Stomach (tissue), 9 donors: ENCODE measurements around the gene RPTOR. TPM values are rescaled to one million over a fixed set of nuclear protein-coding genes. Genes with fewer than 3 reads are reported as not detected.

Source experiments
- DNase-seq, 2 donors: peaks; one replicate each; pipeline versions ENCODE4 v3.0.0 to v3.0.0-alpha.2; 2013 to 2019
- H3K27ac ChIP-seq, 5 donors: fragments of 200-600 bp in 4 of 5; sonication (generic) in 4 of 5; one replicate each; pipeline ENCODE4 v1.5.1; 2013 to 2019; ENCODE audit warnings: mild to moderate bottlenecking in 1 of 5, moderate library complexity in 1 of 5
- H3K27me3 ChIP-seq, 3 donors: fragments of 200-600 bp; sonication (generic); one replicate each; pipeline ENCODE4 v1.5.1; 2017 to 2019; ENCODE audit warnings: mixed run types in 1 of 3
- H3K36me3 ChIP-seq, 4 donors: fragments of 200-600 bp; sonication (generic); 1 replicate in 3 of 4; 2 replicates in 1 of 4; pipeline ENCODE4 v1.5.1; 2016 to 2019
- H3K4me1 ChIP-seq, 4 donors: fragments of 200-600 bp; sonication (generic); one replicate each; pipeline ENCODE4 v1.5.1; 2016 to 2019
- H3K4me3 ChIP-seq, 4 donors: fragments of 200-600 bp; sonication (generic) in 3 of 4; one replicate each; pipeline ENCODE4 v1.5.1; 2016 to 2019; ENCODE audit warnings: mild to moderate bottlenecking in 1 of 4
- H3K9me3 ChIP-seq, 4 donors: fragments of 200-600 bp; sonication (generic); one replicate each; pipeline ENCODE4 v1.5.1; 2016 to 2019
- EP300 ChIP-seq: sonication (generic); formaldehyde crosslinking; IDR thresholded peaks from one replicate; pipeline ENCODE4 v1.6.1; 2017; ENCODE audit warnings: antibody characterized with exemption
- POLR2A ChIP-seq, 4 donors: fragments of 450-650 bp; IDR thresholded peaks; one replicate each; pipeline ENCODE4 v1.6.1; 2016; ENCODE audit warnings: antibody characterized with exemption in 4 of 4, control low read depth in 2 of 4, mild to moderate bottlenecking in 1 of 4, moderate library complexity in 1 of 4
- POLR2AphosphoS5 ChIP-seq, 3 donors: sonication (generic); formaldehyde crosslinking; IDR thresholded peaks; one replicate each; pipeline ENCODE4 v1.6.1; 2016; ENCODE audit warnings: antibody characterized with exemption in 3 of 3
- WGBS, 5 donors: extraction: QIAGEN DNeasy Blood & Tissue Kit in 3 of 5; methylation state at CpG; one replicate each; pipeline versions ENCODE4 v1.1.5 to v1.1.7; 2013 to 2018; 5-methylcytosine and 5-hydroxymethylcytosine counted together
- intact Hi-C: fragments of 100-400 bp; cut with DNase I; formaldehyde crosslinking; loops from one replicate; pipeline ENCODE4 v1.15.1; 2023; ENCODE audit warnings: low total_unique reads
- polyA plus RNA-seq, 3 donors: library from polyadenylated mRNA; stranded (reverse); fragments of 200-250 nt; gene quantifications; one replicate each; pipeline ENCODE4 v1.2.3, GENCODE V29; 2013
- total RNA-seq, 5 donors: library from RNA; depleted of rRNA; stranded (reverse); fragments of >200 nt; gene quantifications; one replicate each; pipeline versions ENCODE4 v1.1.0 to v1.2.3, GENCODE V29; 2014 to 2016
- TF ChIP-seq, protein P1 (sequence below), 7 experiments: fragments of 450-650 bp in 4 of 7; fragments of 200-600 bp in 3 of 7; sonication (generic) in 3 of 7; IDR thresholded peaks; one replicate each; pipeline ENCODE4 v1.5.1; 2016 to 2019; ENCODE audit warnings: antibody characterized with exemption in 7 of 7, control low read depth in 2 of 7, mild to moderate bottlenecking in 1 of 7
- donor health status: healthy with polysubstance abuse.
- donor health status: Bipolar disorder and iron deficiency.
- donor health status: healthy.

RPTOR gene
- total and polyA plus RNA-seq, 8 donors = 3.8 to 103 (median 19.3) TPM

DNA sequence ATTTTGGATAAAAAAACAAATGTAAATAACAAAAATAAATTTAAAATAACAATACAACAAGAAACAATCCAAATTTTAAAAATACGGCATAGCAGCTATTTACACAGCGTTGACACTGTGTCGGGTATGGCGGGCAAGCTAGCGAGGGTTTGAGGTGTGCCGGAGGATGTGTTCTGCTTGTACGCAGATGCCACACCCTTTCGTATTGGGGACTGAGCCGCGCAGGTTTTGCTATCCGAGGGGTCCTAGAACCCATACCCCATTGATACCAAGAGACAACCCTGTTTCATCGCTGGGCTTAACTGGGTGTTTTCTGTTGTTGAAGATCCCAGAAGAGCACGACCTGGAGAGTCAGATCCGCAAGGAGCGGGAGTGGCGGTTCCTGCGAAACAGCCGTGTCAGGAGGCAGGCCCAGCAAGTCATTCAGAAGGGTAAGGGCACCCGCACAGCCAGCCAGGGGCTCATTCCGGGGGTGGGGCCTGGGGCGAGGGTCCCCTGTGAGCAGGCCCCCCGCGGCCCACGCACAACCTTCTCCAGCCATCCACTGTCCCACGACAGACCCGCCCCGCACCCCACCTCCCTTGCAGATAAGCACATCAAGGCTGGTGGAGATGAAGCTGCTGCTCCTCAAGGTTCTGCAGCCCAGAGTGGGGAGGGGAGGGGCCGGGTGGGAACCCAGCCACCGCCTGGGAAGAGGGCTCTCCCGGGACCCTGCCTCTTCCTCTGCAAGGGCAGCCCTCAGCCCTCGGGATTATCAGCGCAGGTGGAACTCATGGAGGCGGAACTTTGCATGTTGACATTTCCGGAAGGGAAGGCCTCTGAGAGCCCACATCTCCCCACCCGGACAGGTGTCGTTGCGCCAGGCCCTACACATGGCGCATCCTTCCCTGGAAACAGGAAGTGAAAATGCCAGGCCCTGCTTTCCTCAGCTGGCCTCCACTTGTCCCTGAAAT, 395.8 kb downstream of the RPTOR start:
- no peak overlapping the region for H3K4me3 ChIP-seq
- no peaks in the 10 kb centered on the region for H3K9me3 ChIP-seq
- WGBS, 5 donors = 89 to 95% (median 92%) methylated on average over 31 to 38 of the region's 38 CpGs

DNA sequence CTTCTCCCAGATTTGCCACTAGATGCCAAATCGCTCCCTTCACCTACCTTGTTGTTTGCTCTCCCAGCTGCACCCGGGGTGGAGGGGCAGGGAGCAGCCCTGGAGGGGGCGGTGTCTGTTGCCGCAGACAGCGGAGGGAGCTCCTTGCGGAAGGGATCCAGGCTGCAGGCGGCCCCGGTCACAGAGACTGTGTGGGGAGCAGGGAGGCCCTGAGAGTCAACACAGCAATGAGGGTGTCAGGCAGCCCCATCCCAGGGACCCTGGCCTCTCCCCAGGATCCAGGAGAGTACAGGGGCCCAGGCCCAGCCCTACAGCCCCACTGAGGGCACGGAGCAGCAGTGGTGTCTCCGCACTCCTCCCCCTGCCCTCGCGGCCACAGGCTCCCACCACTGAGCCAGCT, 396.5 kb downstream of the RPTOR start:
- Histone ChIP-seq H3K27ac (peak overlapping the region in 2 of 5 donors; percentile 68 to 85), H3K4me3 (no peak overlapping the region), H3K4me1 (peaks cover 18 to 40% (median 24%) of the 10 kb centered on the region in 4 donors), H3K27me3 (no peaks in the 10 kb centered on the region), H3K9me3 (no peaks in the 10 kb centered on the region), H3K36me3 (peaks cover 2 to 48% (median 38%) of the 10 kb centered on the region in 4 donors)
- WGBS, 5 donors = 88 to 94% (median 89%) methylated on average over 11 to 12 of the region's 12 CpGs
- DNase-seq = no peak
- intact Hi-C loops = no loop called here
- no peak for TF ChIP-seq POLR2A (IDR thresholded peaks at IDR 0.05)
- TF ChIP-seq POLR2AphosphoS5 (IDR thresholded peaks at IDR 0.05) = no peak
- no peak for TF ChIP-seq EP300
- TF ChIP-seq, protein P1, sequence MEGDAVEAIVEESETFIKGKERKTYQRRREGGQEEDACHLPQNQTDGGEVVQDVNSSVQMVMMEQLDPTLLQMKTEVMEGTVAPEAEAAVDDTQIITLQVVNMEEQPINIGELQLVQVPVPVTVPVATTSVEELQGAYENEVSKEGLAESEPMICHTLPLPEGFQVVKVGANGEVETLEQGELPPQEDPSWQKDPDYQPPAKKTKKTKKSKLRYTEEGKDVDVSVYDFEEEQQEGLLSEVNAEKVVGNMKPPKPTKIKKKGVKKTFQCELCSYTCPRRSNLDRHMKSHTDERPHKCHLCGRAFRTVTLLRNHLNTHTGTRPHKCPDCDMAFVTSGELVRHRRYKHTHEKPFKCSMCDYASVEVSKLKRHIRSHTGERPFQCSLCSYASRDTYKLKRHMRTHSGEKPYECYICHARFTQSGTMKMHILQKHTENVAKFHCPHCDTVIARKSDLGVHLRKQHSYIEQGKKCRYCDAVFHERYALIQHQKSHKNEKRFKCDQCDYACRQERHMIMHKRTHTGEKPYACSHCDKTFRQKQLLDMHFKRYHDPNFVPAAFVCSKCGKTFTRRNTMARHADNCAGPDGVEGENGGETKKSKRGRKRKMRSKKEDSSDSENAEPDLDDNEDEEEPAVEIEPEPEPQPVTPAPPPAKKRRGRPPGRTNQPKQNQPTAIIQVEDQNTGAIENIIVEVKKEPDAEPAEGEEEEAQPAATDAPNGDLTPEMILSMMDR (IDR thresholded peaks at IDR 0.05) = no peak

More for the DNA sequence above, 395.8 kb downstream of the RPTOR start:
- TF ChIP-seq EP300 (no peak), POLR2AphosphoS5 (IDR thresholded peaks at IDR 0.05) (no peak), POLR2A (IDR thresholded peaks at IDR 0.05) (no peak)
- TF ChIP-seq, protein P1 (IDR thresholded peaks at IDR 0.05) = no peak
- DNase-seq = no peak
- Histone ChIP-seq H3K4me1 (peaks cover 18 to 40% (median 24%) of the 10 kb centered on the region in 4 donors), H3K36me3 (peaks cover 0 to 41% (median 31%) of the 10 kb centered on the region in 4 donors), H3K27ac (peak overlapping the region in 1 of 5 donors; percentile 85), H3K27me3 (no peaks in the 10 kb centered on the region)
- intact Hi-C loops = no loop called here

DNA sequence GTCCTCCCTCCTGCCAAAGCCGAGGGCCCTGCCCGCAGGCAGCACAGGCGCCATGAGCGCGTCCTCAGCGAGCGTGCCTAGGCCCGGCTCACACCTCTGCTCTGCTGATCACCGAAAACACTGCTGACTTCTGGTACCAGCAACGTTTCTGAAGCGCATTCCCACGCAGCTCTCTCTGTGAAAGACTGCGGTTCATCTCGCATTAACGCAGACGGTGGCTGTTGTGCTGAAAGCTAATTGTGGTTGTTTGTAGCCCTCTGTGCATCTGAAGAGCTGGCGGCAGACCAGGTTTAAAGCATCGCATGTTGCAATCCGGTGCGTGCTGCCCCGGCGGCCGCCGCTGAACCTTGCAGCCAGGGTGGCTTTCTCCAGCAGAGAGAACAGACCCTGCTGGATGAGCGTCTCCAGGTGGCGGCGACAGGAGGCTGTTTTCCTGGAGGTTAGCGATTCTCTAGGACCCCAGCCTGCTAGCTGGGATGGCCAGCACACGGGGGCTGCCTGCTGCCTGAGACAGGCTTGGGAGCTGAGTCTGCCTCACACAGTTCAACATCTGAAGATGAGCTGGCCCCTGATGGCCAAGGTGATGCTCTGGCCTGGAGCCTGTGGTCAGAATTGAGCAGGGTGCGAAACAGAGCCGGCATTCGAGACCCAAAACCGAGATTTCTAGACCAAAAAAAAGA, 397.2 kb downstream of the RPTOR start:
- no peak overlapping the region for H3K4me3 ChIP-seq
- H3K9me3 ChIP-seq = no peaks in the 10 kb centered on the region
- peaks cover 6 to 55% (median 45%) of the 10 kb centered on the region in 4 donors for H3K36me3 ChIP-seq
- TF ChIP-seq, protein P1 (IDR thresholded peaks at IDR 0.05) = no peak
- TF ChIP-seq POLR2A (IDR thresholded peaks at IDR 0.05) = no peak
- TF ChIP-seq EP300 = no peak
- no peak for TF ChIP-seq POLR2AphosphoS5 (IDR thresholded peaks at IDR 0.05)
- intact Hi-C loops = no loop called here
- H3K27ac ChIP-seq = peak overlapping the region in 4 of 5 donors; percentile 67 to 85 (median 70)
- peak in 1 of 2 donors; percentile 70 for DNase-seq
- 66 to 88% (median 87%) methylated on average over 32 to 33 of the region's 33 CpGs for WGBS, 5 donors
- H3K27me3 ChIP-seq = no peaks in the 10 kb centered on the region
- H3K4me1 ChIP-seq = peaks cover 18 to 40% (median 24%) of the 10 kb centered on the region in 4 donors
